Measurements from ENCODE around the gene OR7C2.

DNA sequence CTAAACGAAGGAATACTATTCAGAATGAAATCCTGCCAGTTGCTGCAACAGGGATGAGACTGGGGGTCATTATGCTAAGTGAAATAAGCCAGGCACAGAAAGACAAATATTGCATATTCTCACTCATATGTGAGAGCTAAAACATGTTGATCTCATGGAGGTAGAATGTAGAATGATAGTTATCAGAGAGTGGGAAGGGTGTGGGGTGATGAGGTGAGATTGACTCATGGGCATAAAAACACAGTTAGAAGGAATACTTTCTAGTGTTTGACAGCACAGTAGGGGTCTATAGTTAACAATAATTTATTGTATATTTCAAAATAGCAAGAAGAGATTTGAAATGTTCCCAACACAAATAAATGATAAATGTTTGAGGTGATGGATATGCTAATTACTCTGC lies 7.8 kb upstream of the OR7C2 start:
- TF ChIP-seq, protein P1, sequence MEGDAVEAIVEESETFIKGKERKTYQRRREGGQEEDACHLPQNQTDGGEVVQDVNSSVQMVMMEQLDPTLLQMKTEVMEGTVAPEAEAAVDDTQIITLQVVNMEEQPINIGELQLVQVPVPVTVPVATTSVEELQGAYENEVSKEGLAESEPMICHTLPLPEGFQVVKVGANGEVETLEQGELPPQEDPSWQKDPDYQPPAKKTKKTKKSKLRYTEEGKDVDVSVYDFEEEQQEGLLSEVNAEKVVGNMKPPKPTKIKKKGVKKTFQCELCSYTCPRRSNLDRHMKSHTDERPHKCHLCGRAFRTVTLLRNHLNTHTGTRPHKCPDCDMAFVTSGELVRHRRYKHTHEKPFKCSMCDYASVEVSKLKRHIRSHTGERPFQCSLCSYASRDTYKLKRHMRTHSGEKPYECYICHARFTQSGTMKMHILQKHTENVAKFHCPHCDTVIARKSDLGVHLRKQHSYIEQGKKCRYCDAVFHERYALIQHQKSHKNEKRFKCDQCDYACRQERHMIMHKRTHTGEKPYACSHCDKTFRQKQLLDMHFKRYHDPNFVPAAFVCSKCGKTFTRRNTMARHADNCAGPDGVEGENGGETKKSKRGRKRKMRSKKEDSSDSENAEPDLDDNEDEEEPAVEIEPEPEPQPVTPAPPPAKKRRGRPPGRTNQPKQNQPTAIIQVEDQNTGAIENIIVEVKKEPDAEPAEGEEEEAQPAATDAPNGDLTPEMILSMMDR (conservative IDR thresholded peaks at IDR 0.05 in 1 of 2, IDR thresholded peaks at IDR 0.05 in 1 of 2; ENCODE audit: extremely low read depth in 1 of 2, insufficient read depth in 1 of 2, low read depth in 1 of 2, low read length in 2 of 2): no peak
- no peak for TF ChIP-seq EZH2 (IDR thresholded peaks at IDR 0.05; ENCODE audit: borderline replicate concordance, low read length)
